NOMO-1 treated with dmso at 0.1 percent for 144 hours (cell line): Measurements from ENCODE around the gene EML4.
"Not testable (repeated sequence)": the region's sequence is repeated elsewhere in the genome, so short reads cannot be mapped to it uniquely, and the experiment has no call there.

Source experiments
- DNase-seq: peaks from one replicate; lab custom pipeline; 2025; ENCODE audit not compliant: unreplicated experiment; lab: John Stamatoyannopoulos, UW

The EML4 gene

GRCh38 chr2:42248846-42249245, 79.7 kb downstream of the EML4 start:
- DNase-seq = no peak

GRCh38 chr2:42249284-42249683, 80.1 kb downstream of the EML4 start:
- DNase-seq = no peak

GRCh38 chr2:42249887-42250286, 80.7 kb downstream of the EML4 start:
- no peak for DNase-seq

- DNase-seq = no peak
Measured at GRCh38 chr2:42250925-42251324, 81.8 kb downstream of the EML4 start.

- DNase-seq = no peak
Measured at GRCh38 chr2:42252464-42252863, 83.3 kb downstream of the EML4 start.

GRCh38 chr2:42254186-42254895, 85.2 kb downstream of the EML4 start:
- no peak for DNase-seq

- no peak for DNase-seq
Measured at GRCh38 chr2:42256505-42256904, 87.4 kb downstream of the EML4 start.

GRCh38 chr2:42261518-42262195, 92.5 kb downstream of the EML4 start:
- no peak for DNase-seq

GRCh38 chr2:42266236-42266635, 97.1 kb downstream of the EML4 start:
- DNase-seq = no peak

GRCh38 chr2:42267530-42267929, 98.4 kb downstream of the EML4 start:
- no peak for DNase-seq

- no peak for DNase-seq
Measured at GRCh38 chr2:42268528-42269151, 99.5 kb downstream of the EML4 start.

GRCh38 chr2:42270757-42271156, 101.6 kb downstream of the EML4 start:
- no peak for DNase-seq

- DNase-seq = not testable (repeated sequence)
Measured at GRCh38 chr2:42271246-42271645, 102.1 kb downstream of the EML4 start.

- DNase-seq = no peak
Measured at GRCh38 chr2:42274863-42275262, 105.7 kb downstream of the EML4 start.

- no peak for DNase-seq
Measured at GRCh38 chr2:42281416-42282081, 112.4 kb downstream of the EML4 start.

GRCh38 chr2:42284019-42284418, 114.9 kb downstream of the EML4 start:
- DNase-seq = no peak

- no peak for DNase-seq
Measured at GRCh38 chr2:42286268-42286946, 117.3 kb downstream of the EML4 start.

- no peak for DNase-seq
Measured at GRCh38 chr2:42288811-42289210, 119.7 kb downstream of the EML4 start.

- DNase-seq = no peak
Measured at GRCh38 chr2:42289222-42289621, 120.1 kb downstream of the EML4 start.

GRCh38 chr2:42290005-42290404, 120.9 kb downstream of the EML4 start:
- DNase-seq = no peak

- DNase-seq = no peak
Measured at GRCh38 chr2:42293019-42293418, 123.9 kb downstream of the EML4 start.
